Stomach smooth muscle (tissue), 2 donors: ENCODE measurements around the gene LRMDA.

ENCODE experiments used
- H3K27ac ChIP-seq: one replicate; pipeline ENCODE4 v1.7.0; 2013; ENCODE audit warnings: mild to moderate bottlenecking, low read length, inconsistent platforms
- H3K27me3 ChIP-seq, 2 donors: one replicate each; pipeline ENCODE4 v1.7.0; 2013; ENCODE audit warnings: low read length in 2 of 2; ENCODE audit not compliant: insufficient read depth in 2 of 2, control insufficient read depth in 1 of 2
- H3K36me3 ChIP-seq, 2 donors: one replicate each; pipeline ENCODE4 v1.7.0; 2013; ENCODE audit warnings: low read length in 2 of 2; ENCODE audit not compliant: control insufficient read depth in 2 of 2, insufficient read depth in 2 of 2
- H3K4me1 ChIP-seq: one replicate; pipeline ENCODE4 v1.7.0; 2013; ENCODE audit warnings: low read length; ENCODE audit not compliant: control insufficient read depth, insufficient read depth
- H3K4me3 ChIP-seq, 2 donors: one replicate each; pipeline ENCODE4 v1.7.0; 2013; ENCODE audit warnings: low read length in 2 of 2
- H3K9ac ChIP-seq, 2 donors: one replicate each; pipeline ENCODE4 v1.7.0; 2013; ENCODE audit warnings: low read length in 2 of 2, mild to moderate bottlenecking in 1 of 2
- H3K9me3 ChIP-seq, 2 donors: one replicate each; pipeline ENCODE4 v1.7.0; 2013; ENCODE audit warnings: low read length in 2 of 2; ENCODE audit not compliant: control insufficient read depth in 2 of 2
- donor health status: healthy.
- donor health status: Pancreatic carcinoma.

LRMDA gene

DNA sequence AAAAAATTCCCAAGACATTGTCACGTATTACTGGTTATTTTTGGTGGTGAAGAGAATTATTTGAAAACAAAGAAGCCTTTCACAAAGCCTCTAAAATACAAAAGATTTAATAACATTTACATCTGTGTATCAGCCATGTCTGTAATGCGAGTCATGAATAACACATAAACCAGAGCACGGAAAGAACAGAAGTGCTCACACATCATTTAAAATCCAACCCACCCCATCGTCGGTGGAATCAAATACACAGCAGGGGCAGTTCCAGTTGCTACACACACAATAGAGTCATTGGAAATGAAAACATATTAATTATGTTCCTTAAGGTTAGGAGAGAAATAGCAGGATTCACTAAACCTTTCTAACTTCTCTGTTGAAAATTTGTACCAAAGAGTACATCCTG, 1108.9 kb downstream of the LRMDA start:
- no peaks in the 10 kb centered on the region for H3K36me3 ChIP-seq
- no peak overlapping the region for H3K4me3 ChIP-seq
- H3K4me1 ChIP-seq: no peaks in the 10 kb centered on the region
- H3K27ac ChIP-seq: no peak overlapping the region
- H3K9ac ChIP-seq: no peak overlapping the region
- no peaks in the 10 kb centered on the region for H3K27me3 ChIP-seq
- H3K9me3 ChIP-seq: no peaks in the 10 kb centered on the region

- Histone ChIP-seq H3K9me3 (no peaks in the 10 kb centered on the region), H3K27me3 (no peaks in the 10 kb centered on the region), H3K27ac (no peak overlapping the region), H3K36me3 (no peaks in the 10 kb centered on the region), H3K4me3 (no peak overlapping the region), H3K4me1 (no peaks in the 10 kb centered on the region), H3K9ac (no peak overlapping the region)
Measured at GRCh38 chr10:76540786-76541185, 1109.4 kb downstream of the LRMDA start.

DNA sequence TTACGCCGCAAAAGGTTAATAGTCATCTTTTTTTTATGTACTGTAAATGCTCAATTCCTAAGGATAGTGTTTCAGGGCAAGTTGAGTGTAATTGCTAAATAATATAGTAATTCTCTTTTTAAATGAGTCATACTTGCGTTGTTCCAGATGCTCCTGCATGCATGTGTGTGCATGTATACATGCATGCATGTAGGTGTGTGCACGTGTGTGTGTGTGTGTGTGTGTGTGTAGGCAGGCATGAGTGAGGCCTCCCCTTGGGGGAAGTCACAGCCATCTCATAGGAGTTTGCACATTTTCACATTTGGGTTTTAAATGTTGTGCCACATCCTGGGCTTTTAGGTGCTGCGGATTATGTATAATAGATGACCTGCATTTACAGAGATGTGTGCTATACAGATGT, 1110.4 kb downstream of the LRMDA start:
- H3K9ac ChIP-seq: no peak overlapping the region
- no peaks in the 10 kb centered on the region for H3K27me3 ChIP-seq
- no peak overlapping the region for H3K4me3 ChIP-seq
- H3K9me3 ChIP-seq: no peaks in the 10 kb centered on the region
- H3K27ac ChIP-seq: no peak overlapping the region
- no peaks in the 10 kb centered on the region for H3K4me1 ChIP-seq
- no peaks in the 10 kb centered on the region for H3K36me3 ChIP-seq

DNA sequence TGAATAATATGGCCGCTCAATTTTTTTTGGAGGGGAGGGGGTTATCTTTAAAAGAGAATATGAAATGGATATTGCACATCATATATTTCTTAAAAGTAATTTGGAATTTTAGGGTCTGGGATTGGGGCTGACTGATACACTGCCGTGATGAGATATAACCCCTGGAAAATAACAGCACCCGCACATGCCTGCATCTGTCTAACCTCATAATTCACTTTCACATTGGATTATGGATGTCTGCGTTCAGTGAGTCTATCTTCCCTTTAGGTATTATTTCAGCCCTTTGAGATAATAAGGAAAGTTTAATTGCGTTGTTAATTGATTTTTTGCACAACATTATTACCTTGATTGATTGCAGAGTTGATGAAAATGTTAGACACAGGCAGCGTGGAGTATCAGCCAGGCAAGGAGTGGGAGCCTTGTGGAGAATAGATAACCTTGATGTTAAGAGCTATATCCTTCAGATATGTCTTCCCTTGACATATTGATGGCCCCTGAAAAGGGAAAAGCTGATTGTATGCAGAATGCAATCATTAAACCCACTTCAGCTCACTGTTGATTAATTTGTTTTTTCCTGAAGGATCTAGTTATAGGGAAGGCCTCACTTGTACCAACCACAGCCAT, 1111.0 kb downstream of the LRMDA start:
- H3K27ac ChIP-seq: no peak overlapping the region
- no peak overlapping the region for H3K4me3 ChIP-seq
- H3K36me3 ChIP-seq: no peaks in the 10 kb centered on the region
- H3K4me1 ChIP-seq: no peaks in the 10 kb centered on the region
- no peaks in the 10 kb centered on the region for H3K27me3 ChIP-seq
- H3K9me3 ChIP-seq: no peaks in the 10 kb centered on the region
- no peak overlapping the region for H3K9ac ChIP-seq

DNA sequence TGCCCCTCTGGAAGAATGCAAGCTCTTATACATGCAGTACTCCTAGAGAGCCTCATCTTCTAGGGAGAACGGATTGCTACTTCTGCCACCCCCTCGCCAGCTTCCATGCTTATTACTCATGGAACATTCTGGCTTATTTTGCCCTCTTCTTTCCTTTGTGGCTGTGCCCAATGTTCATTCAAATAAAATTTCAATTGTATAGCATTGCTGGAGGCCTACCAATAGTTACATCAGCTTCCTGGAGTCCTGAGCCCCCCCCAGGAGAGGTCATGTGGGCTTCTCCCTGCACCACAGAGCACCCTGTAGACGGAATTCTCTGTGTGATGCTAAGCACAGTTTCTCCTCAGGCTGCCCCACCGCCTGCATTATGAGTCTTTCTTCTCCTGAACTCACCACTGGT, 1112.2 kb downstream of the LRMDA start:
- no peak overlapping the region for H3K27ac ChIP-seq

GRCh38 chr10:76544789-76545188, 1113.4 kb downstream of the LRMDA start:
- Histone ChIP-seq H3K9me3 (no peaks in the 10 kb centered on the region), H3K9ac (no peak overlapping the region), H3K27me3 (no peaks in the 10 kb centered on the region), H3K27ac (no peak overlapping the region), H3K4me3 (no peak overlapping the region), H3K36me3 (no peaks in the 10 kb centered on the region), H3K4me1 (no peaks in the 10 kb centered on the region)

More for the DNA sequence above, 1112.2 kb downstream of the LRMDA start:
- Histone ChIP-seq H3K27me3 (no peaks in the 10 kb centered on the region), H3K36me3 (no peaks in the 10 kb centered on the region), H3K4me3 (no peak overlapping the region), H3K9me3 (no peaks in the 10 kb centered on the region), H3K9ac (no peak overlapping the region), H3K4me1 (no peaks in the 10 kb centered on the region)

- no peak overlapping the region for H3K4me3 ChIP-seq
- H3K9ac ChIP-seq: no peak overlapping the region
- H3K36me3 ChIP-seq: no peaks in the 10 kb centered on the region
- H3K9me3 ChIP-seq: no peaks in the 10 kb centered on the region
- H3K27ac ChIP-seq: no peak overlapping the region
- no peaks in the 10 kb centered on the region for H3K27me3 ChIP-seq
- no peaks in the 10 kb centered on the region for H3K4me1 ChIP-seq
Measured at GRCh38 chr10:76546411-76546810, 1115.0 kb downstream of the LRMDA start.

DNA sequence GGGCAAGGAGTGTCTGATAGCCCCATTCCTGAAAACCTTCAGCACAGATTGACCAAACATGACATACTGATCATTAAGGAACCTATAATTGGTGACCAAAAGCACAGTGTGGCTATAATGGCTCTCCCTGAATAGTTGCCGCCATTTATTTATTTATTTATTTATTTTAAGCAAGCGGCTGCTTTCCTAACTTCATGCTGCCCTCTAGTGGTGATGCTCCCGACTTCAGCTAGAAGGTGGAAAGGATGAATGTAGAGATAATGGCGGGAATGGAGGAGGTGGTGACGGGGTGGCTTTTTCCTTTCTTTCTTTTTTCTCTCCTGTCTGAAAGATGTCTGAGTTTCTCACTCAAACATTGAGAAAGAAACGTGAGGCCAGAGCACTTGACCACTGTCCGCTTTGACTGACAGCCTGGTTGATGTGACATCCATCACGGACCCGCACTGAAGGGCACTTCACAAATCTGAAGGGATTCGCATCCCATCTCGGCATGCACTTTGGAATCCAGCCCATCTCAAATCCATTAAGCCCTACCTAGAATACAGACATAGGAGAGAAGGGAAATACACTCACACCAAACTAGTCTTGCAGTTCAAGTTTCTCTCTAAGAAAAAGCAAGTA, 1116.0 kb downstream of the LRMDA start:
- Histone ChIP-seq H3K4me1 (peaks cover 1% of the 10 kb centered on the region), H3K9me3 (no peaks in the 10 kb centered on the region), H3K27ac (no peak overlapping the region), H3K9ac (no peak overlapping the region), H3K36me3 (no peaks in the 10 kb centered on the region), H3K27me3 (no peaks in the 10 kb centered on the region), H3K4me3 (no peak overlapping the region)

DNA sequence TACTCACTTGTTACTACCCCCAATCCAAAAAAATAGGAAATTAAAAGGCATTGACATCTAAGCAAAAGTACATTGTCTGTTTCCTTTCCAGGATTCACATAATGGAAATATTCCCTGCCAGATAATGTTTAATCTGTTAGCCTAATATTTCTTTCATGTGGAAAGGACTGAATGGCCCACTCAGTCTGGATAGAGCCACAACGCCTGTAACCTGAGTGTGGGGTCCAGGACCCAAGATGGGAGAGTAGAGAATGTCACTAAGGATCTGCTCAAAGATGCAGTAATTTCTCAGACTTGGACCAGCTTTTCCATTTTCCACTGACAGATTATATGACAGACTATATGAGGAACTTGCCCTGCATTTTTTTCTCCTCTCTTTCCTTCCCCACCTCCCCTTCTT, 1117.3 kb downstream of the LRMDA start:
- H3K4me3 ChIP-seq: no peak overlapping the region
- no peak overlapping the region for H3K27ac ChIP-seq
- H3K9me3 ChIP-seq: no peaks in the 10 kb centered on the region
- H3K27me3 ChIP-seq: no peaks in the 10 kb centered on the region
- H3K4me1 ChIP-seq: peaks cover 2% of the 10 kb centered on the region
- no peak overlapping the region for H3K9ac ChIP-seq
- no peaks in the 10 kb centered on the region for H3K36me3 ChIP-seq

DNA sequence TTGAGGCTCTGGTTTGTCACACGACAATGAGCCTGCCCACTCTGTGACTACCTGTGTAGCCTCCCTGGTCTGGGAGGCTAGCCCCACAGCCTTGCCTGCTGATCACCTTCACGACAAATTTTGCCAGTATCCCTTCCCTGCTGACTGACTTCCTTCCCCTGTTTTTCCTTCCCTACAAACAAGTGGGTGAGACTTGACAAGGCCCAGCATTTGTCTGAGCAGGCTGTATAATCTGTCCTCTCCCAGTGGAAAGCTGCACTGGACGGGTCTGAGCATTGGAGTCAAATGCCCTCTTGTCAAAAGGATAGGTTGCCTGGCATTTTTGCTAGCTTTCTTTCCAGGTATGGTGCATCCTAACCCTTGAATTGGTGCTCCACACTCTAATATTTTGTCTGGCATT, 1117.7 kb downstream of the LRMDA start:
- Histone ChIP-seq H3K27ac (no peak overlapping the region), H3K27me3 (no peaks in the 10 kb centered on the region)

DNA sequence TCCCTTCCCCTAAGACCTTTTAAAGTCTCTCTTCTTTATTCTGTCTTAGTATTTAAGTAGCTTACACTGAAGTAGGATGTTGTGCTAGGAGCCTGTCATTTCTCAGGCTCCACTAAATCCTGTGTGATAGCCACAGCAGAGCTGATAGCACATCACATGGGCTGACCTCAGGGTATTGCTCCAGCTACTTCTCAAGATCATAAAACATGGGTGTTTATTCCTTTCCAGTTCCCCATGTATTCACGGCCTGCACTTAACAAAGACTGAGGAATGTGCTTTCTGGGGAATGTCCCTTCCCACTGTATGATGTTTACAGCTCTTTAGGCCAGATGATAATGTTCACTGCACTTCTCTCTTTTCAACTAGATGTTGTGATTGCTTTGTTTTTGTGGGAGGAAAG, 1119.4 kb downstream of the LRMDA start:
- no peaks in the 10 kb centered on the region for H3K36me3 ChIP-seq
- no peaks in the 10 kb centered on the region for H3K27me3 ChIP-seq
- no peak overlapping the region for H3K9ac ChIP-seq
- H3K9me3 ChIP-seq: no peaks in the 10 kb centered on the region
- no peak overlapping the region for H3K27ac ChIP-seq
- peaks cover 2% of the 10 kb centered on the region for H3K4me1 ChIP-seq
- no peak overlapping the region for H3K4me3 ChIP-seq

More for the DNA sequence above, 1117.7 kb downstream of the LRMDA start:
- Histone ChIP-seq H3K9me3 (no peaks in the 10 kb centered on the region), H3K4me1 (peaks cover 2% of the 10 kb centered on the region), H3K4me3 (no peak overlapping the region), H3K9ac (no peak overlapping the region), H3K36me3 (no peaks in the 10 kb centered on the region)
